ENCODE measurements around the gene AMN.

AMN gene

DNA sequence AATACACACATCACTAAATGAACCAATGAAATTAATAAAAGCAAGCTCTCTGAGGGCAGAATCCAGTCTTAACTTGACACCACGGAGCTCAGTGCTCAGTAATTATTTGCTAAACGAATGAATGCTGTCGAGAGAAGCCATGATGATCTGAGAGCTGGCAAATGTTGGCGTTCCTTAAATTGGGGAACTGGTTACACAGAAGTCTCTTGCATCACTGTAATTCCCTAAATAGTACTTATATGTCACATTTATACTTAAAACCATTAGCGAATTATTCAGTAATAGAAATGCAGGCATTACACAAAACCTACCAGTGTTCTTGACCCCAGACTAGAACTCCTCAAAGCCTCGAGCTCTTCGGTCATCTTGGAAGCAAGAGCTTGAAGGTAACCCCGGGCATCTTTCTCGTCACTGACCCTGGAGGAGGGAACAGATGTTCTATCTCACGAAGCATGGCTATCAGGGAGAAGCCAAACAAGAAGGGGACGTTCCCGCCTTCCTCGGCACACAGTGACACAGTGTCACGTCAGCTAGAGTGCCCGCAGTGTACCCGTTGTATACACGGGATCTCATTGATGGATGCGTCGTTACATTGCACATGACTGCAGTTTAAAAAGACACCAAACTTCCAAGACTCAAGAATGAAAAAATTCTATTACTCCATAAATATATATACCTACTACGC is 43.6 kb downstream of the AMN start:
- DNase-seq (ENCODE audit: low read depth in 2 of 2): no peak

DNA sequence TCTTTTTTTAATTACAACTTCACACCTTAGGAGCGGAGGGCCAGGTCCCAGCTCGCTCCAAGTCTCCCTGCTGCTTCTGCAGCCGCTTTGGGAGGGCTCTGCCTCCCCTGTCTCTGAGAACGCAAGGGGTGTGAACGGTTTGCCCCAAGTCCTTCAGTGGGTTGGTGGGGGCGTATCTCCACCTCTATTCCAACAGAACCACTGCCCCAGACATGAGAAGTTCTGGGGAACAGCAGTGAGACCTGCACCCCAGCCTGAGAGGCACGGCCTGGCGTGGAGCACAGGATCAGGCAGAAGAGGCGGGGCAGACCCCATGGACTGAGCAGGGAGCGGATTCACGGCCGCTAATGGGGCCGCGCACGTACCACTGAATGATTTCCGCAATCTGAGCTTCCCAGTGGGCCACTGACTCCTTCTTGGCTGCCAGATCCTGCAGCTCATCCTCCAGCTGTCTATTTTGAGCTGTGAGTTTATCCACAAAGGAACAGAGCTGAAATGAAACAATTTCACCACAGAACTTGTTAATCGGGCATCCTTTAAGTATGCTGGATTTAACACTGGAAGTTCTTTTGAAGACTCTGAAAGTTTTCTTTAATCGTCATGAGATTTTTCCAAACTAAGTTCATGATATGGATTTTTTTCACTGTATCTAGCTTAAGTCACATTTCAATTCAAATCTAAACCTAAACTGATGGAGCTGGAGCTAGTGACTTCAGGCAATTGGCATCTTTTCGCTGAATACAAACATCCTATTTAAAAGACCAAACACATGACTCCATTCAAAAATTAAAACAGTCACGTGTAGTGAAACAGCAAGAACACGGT is 44.4 kb downstream of the AMN start:
- no peak for DNase-seq (ENCODE audit: low read depth in 2 of 2)

- no peak for DNase-seq (ENCODE audit: low read depth in 2 of 2)
Measured at GRCh38 chr14:102967506-102967795, 45.0 kb downstream of the AMN start.

- no peak for DNase-seq (ENCODE audit: low read depth in 2 of 2)
Measured at GRCh38 chr14:102968306-102968705, 45.8 kb downstream of the AMN start.

GRCh38 chr14:102969060-102969791 is 46.8 kb downstream of the AMN start:
- no peak for DNase-seq (ENCODE audit: low read depth in 2 of 2)

- no peak for DNase-seq (ENCODE audit: low read depth in 2 of 2)
Measured at GRCh38 chr14:102969901-102970300, 47.4 kb downstream of the AMN start.

DNA sequence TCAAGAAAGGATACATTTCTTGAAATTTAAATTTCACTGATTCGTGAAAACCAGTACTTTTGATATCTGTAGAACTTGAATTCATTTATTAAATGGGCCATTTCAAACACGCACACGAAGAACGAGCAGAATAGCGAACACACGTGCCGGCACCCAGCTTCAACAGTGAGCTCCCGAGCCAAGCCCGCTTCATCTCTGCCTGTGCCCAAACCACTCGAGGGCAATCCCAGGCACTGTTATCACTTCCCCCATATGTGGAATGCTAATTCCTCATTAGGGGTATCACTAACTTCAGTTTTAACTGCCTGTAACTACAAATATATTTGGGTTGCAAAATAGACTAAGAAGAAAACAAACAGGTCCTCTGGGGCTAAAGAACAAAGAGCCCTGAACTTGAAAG is 48.0 kb downstream of the AMN start:
- no peak for DNase-seq (ENCODE audit: low read depth in 2 of 2)

DNA sequence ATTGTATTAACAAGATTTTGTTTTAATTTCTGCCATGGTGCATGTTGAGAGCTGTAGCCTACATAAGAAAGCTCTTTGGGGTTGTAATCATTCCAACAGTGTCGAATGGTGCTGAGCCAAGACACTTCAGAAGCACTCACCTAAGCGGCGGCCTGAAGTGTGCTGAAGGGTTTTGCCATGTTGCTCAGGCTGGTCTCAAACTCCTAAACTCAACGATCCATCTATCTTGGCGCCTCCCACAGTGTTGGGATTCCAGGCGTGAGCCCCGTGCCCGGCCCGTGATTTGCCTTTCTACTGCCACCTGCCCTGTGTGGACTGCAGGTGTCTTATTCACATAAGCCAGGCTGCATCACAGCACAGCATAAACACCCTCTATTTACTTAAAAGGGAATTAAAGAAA is 48.9 kb downstream of the AMN start:
- no peak for DNase-seq (ENCODE audit: low read depth in 2 of 2)

DNA sequence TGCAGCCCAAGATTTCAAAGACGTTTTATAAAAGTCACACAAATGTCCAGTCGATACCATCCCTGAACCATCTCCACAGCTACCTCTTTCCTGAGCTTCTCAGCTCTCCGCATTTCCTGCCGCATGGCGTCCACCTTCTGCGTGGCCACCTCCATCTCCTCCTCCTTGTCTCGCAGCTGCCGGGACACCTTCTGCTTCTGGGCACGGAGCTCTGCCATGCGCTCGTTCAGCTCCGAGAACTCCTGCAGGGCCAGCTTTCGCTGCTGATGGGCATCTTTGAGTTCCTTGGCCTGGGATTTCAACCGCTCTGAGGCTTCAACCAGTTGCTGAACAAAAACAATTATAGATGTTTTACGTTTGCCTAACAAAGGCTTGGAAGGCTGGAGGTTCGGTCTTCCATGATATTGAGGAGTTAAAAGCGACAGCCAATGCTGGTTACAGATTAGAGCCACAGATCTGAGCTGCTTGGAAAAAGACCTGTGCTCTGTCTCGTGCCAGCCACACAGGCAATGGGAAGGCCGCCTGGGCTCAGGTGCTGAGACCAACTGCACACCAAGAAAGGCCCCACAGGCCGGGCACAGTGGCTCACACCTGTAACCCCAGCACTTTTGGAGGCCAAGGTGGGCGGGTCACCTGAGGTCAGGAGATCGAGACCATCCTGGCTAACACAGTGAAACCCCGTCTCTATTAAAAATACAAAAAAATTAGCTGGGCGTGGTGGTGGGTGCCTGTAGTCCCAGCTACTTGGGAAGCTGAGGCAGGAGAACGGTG is 49.6 kb downstream of the AMN start:
- no peak for DNase-seq (ENCODE audit: low read depth in 2 of 2)

DNA sequence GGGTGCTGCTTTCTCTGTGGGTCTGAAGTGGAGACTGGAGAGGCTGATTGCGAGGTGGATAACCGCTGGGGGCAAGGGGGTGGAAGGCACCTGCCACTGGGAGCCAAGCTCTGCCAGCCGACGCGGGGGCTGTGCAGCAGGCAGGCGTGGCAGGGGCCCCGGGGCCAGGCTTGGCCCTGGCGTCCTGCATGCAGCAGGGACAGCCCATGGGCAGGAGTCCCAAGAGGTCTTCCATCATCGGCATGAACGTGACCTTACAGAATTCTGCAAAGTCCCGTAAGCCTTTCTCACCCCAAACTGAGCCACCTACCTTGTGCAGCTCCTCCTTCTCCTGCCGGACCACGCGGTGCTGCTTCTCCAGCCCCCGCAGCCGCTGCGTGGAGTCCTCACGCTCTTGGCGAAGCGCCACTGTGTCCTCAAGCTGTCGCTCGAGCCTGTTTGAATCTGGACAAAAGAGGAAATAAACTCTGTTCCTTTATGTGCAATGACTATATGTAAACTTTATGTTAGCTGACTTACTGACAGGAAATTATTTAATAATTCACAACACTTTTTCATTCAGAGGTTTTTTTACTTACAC is 51.3 kb downstream of the AMN start:
- DNase-seq (ENCODE audit: low read depth in 2 of 2): no peak

DNA sequence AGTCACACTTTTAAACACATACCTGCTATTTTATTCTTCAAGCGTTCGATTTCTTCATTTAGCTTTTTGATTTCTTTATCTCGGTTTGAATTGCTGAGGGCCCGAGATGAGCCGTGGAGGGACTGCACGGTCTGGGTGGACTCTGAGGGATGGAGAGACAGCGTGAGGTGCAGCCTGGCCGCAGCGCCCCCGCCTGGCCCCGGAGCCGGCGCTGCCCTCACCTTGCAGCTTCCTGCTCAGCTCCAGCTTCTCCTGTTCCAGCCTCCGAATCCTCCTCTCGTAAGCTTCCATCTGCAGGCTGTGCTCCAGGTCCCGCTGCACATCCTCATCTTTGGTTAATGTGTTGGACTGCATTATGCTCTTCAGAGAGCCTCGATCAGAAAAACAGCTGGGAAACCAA is 53.2 kb downstream of the AMN start:
- no peak for DNase-seq (ENCODE audit: low read depth in 2 of 2)

GRCh38 chr14:102977475-102977874 is 55.0 kb downstream of the AMN start:
- DNase-seq (ENCODE audit: low read depth in 2 of 2): no peak

GRCh38 chr14:102979406-102979805 is 56.9 kb downstream of the AMN start:
- peak in 1 of 2 donors; percentile 22 for DNase-seq (ENCODE audit: low read depth in 2 of 2)

GRCh38 chr14:102980409-102980810 is 57.9 kb downstream of the AMN start:
- no peak for DNase-seq (ENCODE audit: low read depth in 2 of 2)

All from stimulated activated CD8-positive, alpha-beta memory T cell treated with anti-CD3 and anti-CD28 coated beads, Interleukin-15, amount 100 ng/mL, for 48 hours (primary cell).